Tibial artery (tissue), 4 donors: ENCODE measurements around the gene KIF13A.
"Not testable (repeated sequence)": the region's sequence is repeated elsewhere in the genome, so short reads cannot be mapped to it uniquely, and the experiment has no call there.

Experiments
- DNase-seq, 2 donors: peaks; one replicate each; pipeline ENCODE4 v3.0.0-alpha.2; 2019
- H3K27ac ChIP-seq, 2 donors: fragments of 200-600 bp; sonication (generic) in 1 of 2; 1 replicate in 1 of 2; 2 replicates in 1 of 2; pipeline ENCODE4 v1.5.1; 2018 to 2019; ENCODE audit warnings: mild to moderate bottlenecking in 1 of 2
- H3K27me3 ChIP-seq, 2 donors: fragments of 200-600 bp; sonication (generic) in 1 of 2; one replicate each; pipeline versions ENCODE4 v1.5.1 to v1.6.0; 2016 to 2019
- H3K36me3 ChIP-seq, 3 donors: fragments of 200-600 bp; sonication (generic) in 2 of 3; one replicate each; pipeline ENCODE4 v1.5.1; 2016 to 2019; ENCODE audit warnings: mild to moderate bottlenecking in 2 of 3
- H3K4me1 ChIP-seq, 4 donors: fragments of 200-600 bp; sonication (generic) in 2 of 4; 1 replicate in 3 of 4; 2 replicates in 1 of 4; pipeline ENCODE4 v1.5.1; 2016 to 2019
- H3K4me3 ChIP-seq, 2 donors: fragments of 200-600 bp; sonication (generic) in 1 of 2; 1 replicate in 1 of 2; 2 replicates in 1 of 2; pipeline ENCODE4 v1.5.1; 2018 to 2019; ENCODE audit warnings: mild to moderate bottlenecking in 2 of 2
- H3K9me3 ChIP-seq, 3 donors: fragments of 200-600 bp; sonication (generic) in 1 of 3; one replicate each; pipeline ENCODE4 v1.5.1; 2016 to 2019
- intact Hi-C: fragments of 100-400 bp; cut with DNase I; formaldehyde crosslinking; loops from one replicate; pipeline ENCODE4 v1.15.0; 2023; ENCODE audit warnings: low total_unique reads
- TF ChIP-seq, protein P1 (sequence below), 2 experiments: fragments of 200-600 bp in 1 of 2; fragments of 450-650 bp in 1 of 2; IDR thresholded peaks; one replicate each; pipeline ENCODE4 v1.5.1; 2017 to 2019; ENCODE audit warnings: antibody characterized with exemption in 2 of 2, mild to moderate bottlenecking in 1 of 2, moderate library complexity in 1 of 2

KIF13A gene

DNA sequence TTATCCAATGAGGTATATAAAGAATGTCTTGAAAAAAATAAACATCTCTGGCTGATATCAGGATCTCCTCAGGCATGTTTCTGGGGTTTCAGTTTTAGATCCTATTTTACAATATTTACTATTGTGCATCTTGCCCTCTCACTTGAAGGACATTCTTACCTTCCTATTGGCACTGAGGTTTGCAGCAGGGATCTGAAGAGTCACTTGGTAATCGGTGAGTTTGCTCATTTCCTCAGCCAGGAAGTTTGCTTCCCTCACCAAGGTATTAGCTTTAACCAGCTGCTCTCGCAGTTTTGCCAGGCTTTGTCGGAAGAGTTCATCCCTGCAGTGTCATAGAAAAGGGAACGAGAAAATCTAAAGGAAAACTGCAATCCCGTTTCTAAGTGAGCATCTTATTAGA lies 178.8 kb downstream of the KIF13A start:
- H3K4me1 ChIP-seq, result no peaks in the 10 kb centered on the region
- H3K27me3 ChIP-seq, result no peaks in the 10 kb centered on the region
- intact Hi-C loops, result loop anchor here (5.0 kb wide), 1 partner anchor 651 kb away; no protein-coding TSS in a partner anchor
- no peak for DNase-seq
- H3K4me3 ChIP-seq, result no peak overlapping the region
- H3K9me3 ChIP-seq, result no peaks in the 10 kb centered on the region
- peaks cover 19 to 70% (median 46%) of the 10 kb centered on the region in 3 donors for H3K36me3 ChIP-seq
- H3K27ac ChIP-seq, result no peak overlapping the region
- TF ChIP-seq, protein P1, sequence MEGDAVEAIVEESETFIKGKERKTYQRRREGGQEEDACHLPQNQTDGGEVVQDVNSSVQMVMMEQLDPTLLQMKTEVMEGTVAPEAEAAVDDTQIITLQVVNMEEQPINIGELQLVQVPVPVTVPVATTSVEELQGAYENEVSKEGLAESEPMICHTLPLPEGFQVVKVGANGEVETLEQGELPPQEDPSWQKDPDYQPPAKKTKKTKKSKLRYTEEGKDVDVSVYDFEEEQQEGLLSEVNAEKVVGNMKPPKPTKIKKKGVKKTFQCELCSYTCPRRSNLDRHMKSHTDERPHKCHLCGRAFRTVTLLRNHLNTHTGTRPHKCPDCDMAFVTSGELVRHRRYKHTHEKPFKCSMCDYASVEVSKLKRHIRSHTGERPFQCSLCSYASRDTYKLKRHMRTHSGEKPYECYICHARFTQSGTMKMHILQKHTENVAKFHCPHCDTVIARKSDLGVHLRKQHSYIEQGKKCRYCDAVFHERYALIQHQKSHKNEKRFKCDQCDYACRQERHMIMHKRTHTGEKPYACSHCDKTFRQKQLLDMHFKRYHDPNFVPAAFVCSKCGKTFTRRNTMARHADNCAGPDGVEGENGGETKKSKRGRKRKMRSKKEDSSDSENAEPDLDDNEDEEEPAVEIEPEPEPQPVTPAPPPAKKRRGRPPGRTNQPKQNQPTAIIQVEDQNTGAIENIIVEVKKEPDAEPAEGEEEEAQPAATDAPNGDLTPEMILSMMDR (IDR thresholded peaks at IDR 0.05), result no peak

DNA sequence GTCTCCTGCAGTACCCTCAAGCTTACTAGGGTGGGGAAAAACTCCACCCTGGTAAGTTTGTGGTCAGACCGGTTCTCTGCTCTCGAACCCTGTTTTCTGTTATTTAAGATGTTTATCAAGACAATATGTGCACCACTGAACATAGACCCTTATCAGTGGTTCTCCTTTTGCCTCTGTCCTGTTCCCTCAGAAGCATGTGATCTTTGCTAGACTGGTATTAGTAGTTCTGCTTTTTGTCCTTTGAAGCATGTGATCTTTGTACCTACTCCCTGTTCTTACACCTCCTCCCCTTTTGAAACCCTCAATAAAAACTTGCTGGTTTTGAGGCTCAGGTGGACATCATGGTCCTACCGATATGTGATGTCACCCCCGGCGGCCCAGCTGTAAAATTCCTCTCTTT lies 180.0 kb downstream of the KIF13A start:
- DNase-seq, H3K9me3 ChIP-seq, H3K27ac ChIP-seq, H3K4me3 ChIP-seq, H3K27me3 ChIP-seq, H3K4me1 ChIP-seq: not testable (repeated sequence)
- H3K36me3 ChIP-seq, result peaks cover 26 to 70% (median 44%) of the 10 kb centered on the region in 3 donors
- intact Hi-C loops, result loop anchor here (5.0 kb wide), 1 partner anchor 650 kb away; no protein-coding TSS in a partner anchor

DNA sequence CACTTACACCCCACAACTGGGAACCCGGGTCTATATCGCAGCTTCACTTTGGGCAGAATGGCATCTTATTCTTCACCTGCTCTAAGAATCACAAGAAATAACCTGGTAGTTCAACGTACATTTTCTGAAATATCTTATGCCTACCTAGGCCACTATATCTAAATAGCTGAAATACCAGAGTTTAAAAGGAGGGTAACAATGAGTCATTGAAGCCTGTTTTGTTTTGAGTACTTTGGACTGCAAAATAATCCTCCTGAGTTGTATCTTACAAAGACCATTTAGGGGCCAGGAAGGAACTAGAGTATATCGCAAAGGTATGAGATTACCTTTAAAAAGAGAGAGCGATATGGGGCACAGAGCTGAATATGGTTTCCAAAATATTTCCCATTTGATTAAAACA lies 184.0 kb downstream of the KIF13A start:
- no peaks in the 10 kb centered on the region for H3K4me1 ChIP-seq
- peaks cover 60 to 91% (median 65%) of the 10 kb centered on the region in 3 donors for H3K36me3 ChIP-seq
- intact Hi-C loops, result no loop called here
- no peaks in the 10 kb centered on the region for H3K9me3 ChIP-seq
- H3K27me3 ChIP-seq, result no peaks in the 10 kb centered on the region
- no peak for DNase-seq
- H3K27ac ChIP-seq, result no peak overlapping the region
- no peak overlapping the region for H3K4me3 ChIP-seq
- TF ChIP-seq, protein P1 (IDR thresholded peaks at IDR 0.05), result no peak

DNA sequence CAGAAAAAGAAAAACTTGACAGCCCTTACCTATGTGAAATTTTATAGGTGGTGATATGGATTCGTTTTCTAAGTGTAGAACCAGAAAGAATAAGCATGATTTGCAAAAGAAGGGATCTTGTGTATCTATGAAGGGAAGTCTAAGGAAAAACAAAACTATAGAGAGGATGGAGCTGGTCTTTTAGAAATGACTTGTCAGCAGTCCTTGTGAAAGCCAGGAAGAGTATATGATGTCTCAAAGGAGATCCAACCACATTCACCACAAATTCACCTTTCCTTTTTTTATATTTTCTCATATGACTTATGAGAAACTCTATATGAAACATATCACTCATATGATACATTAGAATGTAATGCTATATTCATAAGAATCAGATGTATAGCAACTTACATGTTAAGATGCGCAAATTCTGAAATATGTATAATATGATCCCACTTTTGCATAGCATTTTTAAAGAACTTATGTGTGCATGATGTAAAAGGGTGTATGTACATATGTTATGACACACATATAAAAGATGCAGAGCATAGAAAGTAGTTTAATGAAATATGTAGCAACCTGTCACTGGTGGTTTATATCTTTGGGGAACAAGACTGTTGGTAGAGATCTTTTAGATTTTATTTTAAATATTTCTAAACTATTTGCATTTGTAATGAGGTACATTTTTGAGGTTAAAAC lies 188.8 kb downstream of the KIF13A start:
- no peaks in the 10 kb centered on the region for H3K27me3 ChIP-seq
- H3K4me1 ChIP-seq, result no peaks in the 10 kb centered on the region
- no peak for DNase-seq
- H3K36me3 ChIP-seq, result peaks cover 83 to 99% (median 94%) of the 10 kb centered on the region in 3 donors
- TF ChIP-seq, protein P1 (IDR thresholded peaks at IDR 0.05), result no peak
- H3K9me3 ChIP-seq, result no peaks in the 10 kb centered on the region
- intact Hi-C loops, result loop anchor here (5.0 kb wide), 1 partner anchor 196 kb away; the partner anchor contains the start of gene FAM8A1
- no peak overlapping the region for H3K4me3 ChIP-seq
- no peak overlapping the region for H3K27ac ChIP-seq

DNA sequence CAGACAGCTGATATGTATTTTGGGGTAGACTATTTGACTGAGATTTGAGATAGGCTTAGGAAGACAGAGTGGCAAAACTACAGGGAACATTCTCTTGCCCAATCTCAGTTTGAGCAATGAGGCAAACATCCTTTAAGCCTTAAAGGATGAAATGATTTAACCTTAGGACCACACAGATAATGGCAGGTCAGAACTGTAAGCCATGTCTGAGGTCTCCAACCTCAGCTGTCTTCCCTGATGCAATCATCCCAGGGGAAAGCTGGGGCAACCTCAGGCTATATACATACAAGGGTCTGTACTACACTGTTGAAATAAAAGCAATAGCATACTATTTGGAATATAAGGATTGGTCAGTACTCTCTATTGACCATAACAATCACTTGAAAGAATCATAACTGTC lies 196.9 kb downstream of the KIF13A start:
- TF ChIP-seq, protein P1 (IDR thresholded peaks at IDR 0.05), result no peak
- no peaks in the 10 kb centered on the region for H3K27me3 ChIP-seq
- no peak overlapping the region for H3K27ac ChIP-seq
- H3K4me1 ChIP-seq, result no peaks in the 10 kb centered on the region
- H3K9me3 ChIP-seq, result no peaks in the 10 kb centered on the region
- H3K4me3 ChIP-seq, result no peak overlapping the region
- intact Hi-C loops, result no loop called here
- peaks cover 66 to 87% (median 80%) of the 10 kb centered on the region in 3 donors for H3K36me3 ChIP-seq
- no peak for DNase-seq

DNA sequence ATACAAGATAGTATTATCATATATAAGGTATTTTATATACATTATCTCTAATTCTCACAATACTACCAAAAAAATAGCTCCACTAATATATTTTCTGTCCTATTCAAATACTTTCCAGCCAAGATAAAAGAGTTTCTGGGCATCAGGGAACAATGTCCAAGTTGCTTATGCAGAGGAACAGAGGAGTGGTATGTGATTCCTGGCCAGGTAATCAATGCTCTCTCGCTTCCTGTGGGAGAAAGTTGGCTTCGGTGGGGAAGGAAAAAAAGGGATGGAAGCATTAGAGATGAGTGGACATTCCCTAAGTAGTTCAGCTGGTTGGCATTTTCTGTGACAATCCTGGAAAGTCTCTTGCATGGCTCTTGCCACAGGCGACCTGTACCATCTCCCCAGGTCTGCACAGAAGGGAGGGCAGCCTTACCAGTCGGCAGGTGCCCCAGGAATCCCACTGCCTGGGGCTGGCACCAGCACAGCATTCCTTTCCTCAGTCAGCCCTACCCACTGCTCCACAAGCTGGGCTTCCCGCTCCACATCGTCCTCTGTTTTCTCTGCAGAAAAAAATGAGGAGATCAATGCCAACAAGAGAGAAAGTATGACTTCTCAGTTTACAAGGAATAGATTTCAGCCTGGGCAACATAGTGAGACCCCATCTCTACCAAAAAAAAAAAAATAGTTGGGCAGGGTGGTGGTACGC lies 202.2 kb downstream of the KIF13A start:
- Histone ChIP-seq H3K36me3 (peaks cover 81 to 98% (median 89%) of the 10 kb centered on the region in 3 donors), H3K4me1 (no peaks in the 10 kb centered on the region), H3K9me3 (no peaks in the 10 kb centered on the region), H3K4me3 (no peak overlapping the region), H3K27ac (no peak overlapping the region), H3K27me3 (no peaks in the 10 kb centered on the region)
- intact Hi-C loops, result no loop called here
- DNase-seq, result no peak
- TF ChIP-seq, protein P1 (IDR thresholded peaks at IDR 0.05), result no peak
